Mesenchymal stem cell (in vitro differentiated cells and primary cell): ENCODE data around the gene APPBP2.
A peak's percentile ranks its signal among the peaks of the same experiment; 100 is the strongest.
"Not testable (repeated sequence)": the region's sequence is repeated elsewhere in the genome, so short reads cannot be mapped to it uniquely, and the experiment has no call there.

ENCODE experiments used
- DNase-seq: peaks from one replicate; pipeline ENCODE4 v3.0.0-alpha.2; 2013
- H2AFZ ChIP-seq: one replicate; pipeline ENCODE4 v1.6.1; 2013; ENCODE audit warnings: low read depth, mild to moderate bottlenecking, control low read depth, inconsistent platforms, low read length, moderate library complexity
- H2AK5ac ChIP-seq: 2 replicates; pipeline ENCODE4 v1.6.1; 2013; ENCODE audit warnings: low read length, moderate library complexity, mild to moderate bottlenecking, inconsistent platforms; ENCODE audit not compliant: severe bottlenecking
- H2BK120ac ChIP-seq: one replicate; pipeline ENCODE4 v1.6.1; 2013; ENCODE audit warnings: low read depth, mild to moderate bottlenecking, inconsistent platforms, low read length, moderate library complexity
- H2BK12ac ChIP-seq, 2 experiments: one replicate each; pipeline ENCODE4 v1.6.1; 2013; ENCODE audit warnings: inconsistent platforms in 2 of 2, low read length in 2 of 2, mild to moderate bottlenecking in 2 of 2, moderate library complexity in 2 of 2, control low read depth in 1 of 2
- H2BK15ac ChIP-seq: one replicate; pipeline ENCODE4 v1.6.1; 2013; ENCODE audit warnings: mild to moderate bottlenecking, low read depth, inconsistent platforms; ENCODE audit not compliant: poor library complexity, severe bottlenecking
- H2BK5ac ChIP-seq: 2 replicates; pipeline ENCODE4 v1.6.1; 2013; ENCODE audit warnings: low read depth, mild to moderate bottlenecking, low read length, control low read depth, inconsistent platforms; ENCODE audit not compliant: poor library complexity, severe bottlenecking
- H3K14ac ChIP-seq, 2 experiments: one replicate each; pipeline ENCODE4 v1.6.1; 2013; ENCODE audit warnings: inconsistent platforms in 2 of 2, low read length in 2 of 2, control low read depth in 1 of 2, mild to moderate bottlenecking in 1 of 2, moderate library complexity in 1 of 2
- H3K18ac ChIP-seq, 2 experiments: one replicate each; pipeline ENCODE4 v1.6.1; 2013; ENCODE audit warnings: inconsistent platforms in 2 of 2, low read length in 2 of 2, control low read depth in 1 of 2, low read depth in 1 of 2, mild to moderate bottlenecking in 1 of 2
- H3K23ac ChIP-seq, 2 experiments: one replicate each; pipeline ENCODE4 v1.6.1; 2013; ENCODE audit warnings: inconsistent platforms in 2 of 2, low read length in 2 of 2, mild to moderate bottlenecking in 2 of 2, moderate library complexity in 2 of 2, control low read depth in 1 of 2
- H3K27ac ChIP-seq: 2 replicates; pipeline ENCODE4 v1.5.1; 2013; ENCODE audit warnings: mild to moderate bottlenecking, moderate library complexity, low read length, control low read depth, inconsistent platforms; ENCODE audit not compliant: poor library complexity, severe bottlenecking
- H3K27me3 ChIP-seq, 2 experiments: 2 replicates each; pipeline versions ENCODE4 v1.6.1 to v1.7.0; 2013; ENCODE audit warnings: low read length in 2 of 2, mild to moderate bottlenecking in 2 of 2, moderate library complexity in 2 of 2, control low read depth in 1 of 2, inconsistent platforms in 1 of 2; ENCODE audit not compliant: control insufficient read depth in 1 of 2, insufficient read depth in 1 of 2
- H3K36me3 ChIP-seq, 2 experiments: 2 replicates each; pipeline versions ENCODE4 v1.6.1 to v1.7.0; 2013; ENCODE audit warnings: low read length in 2 of 2, control low read depth in 1 of 2, inconsistent platforms in 1 of 2, low read depth in 1 of 2, mild to moderate bottlenecking in 1 of 2; ENCODE audit not compliant: insufficient read depth in 2 of 2, control insufficient read depth in 1 of 2
- H3K4ac ChIP-seq, 2 experiments: one replicate each; pipeline ENCODE4 v1.6.1; 2013; ENCODE audit warnings: inconsistent platforms in 2 of 2, low read length in 2 of 2, mild to moderate bottlenecking in 2 of 2, moderate library complexity in 2 of 2, control low read depth in 1 of 2, low read depth in 1 of 2
- H3K4me1 ChIP-seq: 2 replicates; pipeline ENCODE4 v1.6.1; 2013; ENCODE audit warnings: low read depth, low read length, control low read depth; ENCODE audit not compliant: control insufficient read depth, insufficient read depth
- H3K4me2 ChIP-seq: 2 replicates; pipeline ENCODE4 v1.6.1; 2013; ENCODE audit warnings: low read length, mild to moderate bottlenecking, inconsistent platforms; ENCODE audit not compliant: poor library complexity, severe bottlenecking
- H3K4me3 ChIP-seq, 2 experiments: 2 replicates each; pipeline versions ENCODE4 v1.5.1 to v1.7.0; 2013; ENCODE audit warnings: low read length in 2 of 2, mild to moderate bottlenecking in 2 of 2, control low read depth in 1 of 2, low read depth in 1 of 2; ENCODE audit not compliant: insufficient read depth in 1 of 2
- H3K79me1 ChIP-seq: replicated peaks from 2 replicates; pipeline ENCODE4 v1.6.1; 2013; ENCODE audit warnings: mild to moderate bottlenecking, control low read depth, low read length, inconsistent platforms; ENCODE audit not compliant: poor library complexity, severe bottlenecking
- H3K9ac ChIP-seq: 2 replicates; pipeline ENCODE4 v1.7.0; 2013; ENCODE audit warnings: mild to moderate bottlenecking, low read length, moderate library complexity
- H3K9me3 ChIP-seq: 2 replicates; pipeline ENCODE4 v1.7.0; 2013; ENCODE audit warnings: mild to moderate bottlenecking, low read length; ENCODE audit not compliant: control insufficient read depth
- H4K8ac ChIP-seq: one replicate; pipeline ENCODE4 v1.6.1; 2013; ENCODE audit warnings: inconsistent platforms, mild to moderate bottlenecking, low read length, moderate library complexity
- H4K91ac ChIP-seq: one replicate; pipeline ENCODE4 v1.6.1; 2013; ENCODE audit warnings: mild to moderate bottlenecking, low read length, inconsistent platforms
- WGBS: methylation state at CpG from one replicate; pipeline ENCODE4 v1.1.7; 2013; ENCODE audit warnings: mixed read lengths; 5-methylcytosine and 5-hydroxymethylcytosine counted together

Gene APPBP2

GRCh38 chr17:60557805-60558204 is 31.8 kb upstream of the APPBP2 start:
- Histone ChIP-seq H3K4me1 (peaks cover 3% of the 10 kb centered on the region), H3K4me2 (no peak overlapping the region), H2AK5ac (no peak overlapping the region), H2BK120ac (no peak overlapping the region), H2BK12ac (no peak overlapping the region), H3K27ac (no peak overlapping the region), H3K4me3 (no peak overlapping the region), H3K18ac (no peak overlapping the region), H4K8ac (no peak overlapping the region), H3K9ac (no peak overlapping the region), H2BK5ac (no peak overlapping the region), H3K14ac (no peak overlapping the region), H3K79me1 (no peaks in the 10 kb centered on the region), H3K27me3 (no peaks in the 10 kb centered on the region), H3K4ac (no peak overlapping the region), H2AFZ (no peak overlapping the region), H3K36me3 (no peaks in the 10 kb centered on the region), H4K91ac (no peak overlapping the region), H3K23ac (no peak overlapping the region), H3K9me3 (peaks cover 9% of the 10 kb centered on the region), H2BK15ac (no peak overlapping the region)
- WGBS = 70% methylated on average over 1 of the region's 2 CpGs
- DNase-seq = no peak

- H2AK5ac ChIP-seq = no peak overlapping the region
- no peak overlapping the region for H3K4me3 ChIP-seq
- peaks cover 2% of the 10 kb centered on the region for H3K4me1 ChIP-seq
- H2BK120ac ChIP-seq = no peak overlapping the region
- H3K14ac ChIP-seq = no peak overlapping the region
- no peak overlapping the region for H3K9ac ChIP-seq
- no peaks in the 10 kb centered on the region for H3K27me3 ChIP-seq
- H4K8ac ChIP-seq = no peak overlapping the region
- no peaks in the 10 kb centered on the region for H3K79me1 ChIP-seq
- H2AFZ ChIP-seq = no peak overlapping the region
- H3K36me3 ChIP-seq = no peaks in the 10 kb centered on the region
- no peak for DNase-seq
- no peak overlapping the region for H2BK12ac ChIP-seq
- H3K9me3 ChIP-seq = peaks cover 9% of the 10 kb centered on the region
- H3K18ac ChIP-seq = no peak overlapping the region
- no peak overlapping the region for H3K27ac ChIP-seq
- no peak overlapping the region for H2BK5ac ChIP-seq
- H3K4me2 ChIP-seq = no peak overlapping the region
- no peak overlapping the region for H2BK15ac ChIP-seq
- H3K4ac ChIP-seq = no peak overlapping the region
- no peak overlapping the region for H4K91ac ChIP-seq
- H3K23ac ChIP-seq = no peak overlapping the region
- 87% methylated on average over 4 of the region's 4 CpGs for WGBS
These were observed 29.7 kb upstream of the APPBP2 start for GRCh38 chr17:60555786-60556185.

- no peak overlapping the region for H3K9ac ChIP-seq
- no peaks in the 10 kb centered on the region for H3K36me3 ChIP-seq
- H2BK120ac ChIP-seq = no peak overlapping the region
- peaks cover 2% of the 10 kb centered on the region for H3K4me1 ChIP-seq
- DNase-seq = peak; percentile 79
- H3K14ac ChIP-seq = no peak overlapping the region
- H3K9me3 ChIP-seq = peaks cover 9% of the 10 kb centered on the region
- no peak overlapping the region for H2BK15ac ChIP-seq
- H3K79me1 ChIP-seq = no peaks in the 10 kb centered on the region
- H3K4me3 ChIP-seq = no peak overlapping the region
- no peak overlapping the region for H4K91ac ChIP-seq
- no peaks in the 10 kb centered on the region for H3K27me3 ChIP-seq
- peak overlapping the region; percentile 35 for H3K27ac ChIP-seq
- no peak overlapping the region for H2AFZ ChIP-seq
- 70% methylated on average over 1 of the region's 2 CpGs for whole genome bisulfite sequencing
- no peak overlapping the region for H2BK5ac ChIP-seq
- no peak overlapping the region for H3K18ac ChIP-seq
- no peak overlapping the region for H2BK12ac ChIP-seq
- no peak overlapping the region for H3K4ac ChIP-seq
- H3K4me2 ChIP-seq = no peak overlapping the region
- no peak overlapping the region for H3K23ac ChIP-seq
- H4K8ac ChIP-seq = no peak overlapping the region
- no peak overlapping the region for H2AK5ac ChIP-seq
These were observed 28.3 kb upstream of the APPBP2 start for GRCh38 chr17:60554377-60554788.

- H3K9me3 ChIP-seq, H3K4me1 ChIP-seq, H2AK5ac ChIP-seq, H3K4me3 ChIP-seq, H3K27ac ChIP-seq, H3K36me3 ChIP-seq, H2AFZ ChIP-seq, H4K91ac ChIP-seq, H3K18ac ChIP-seq, DNase-seq, H2BK15ac ChIP-seq, H2BK12ac ChIP-seq, H4K8ac ChIP-seq, H3K9ac ChIP-seq, H3K4ac ChIP-seq, H3K14ac ChIP-seq, H3K79me1 ChIP-seq, H3K4me2 ChIP-seq, H3K23ac ChIP-seq, H2BK120ac ChIP-seq, H3K27me3 ChIP-seq, H2BK5ac ChIP-seq: not testable (repeated sequence)
- WGBS = 98% methylated on average over 5 of the region's 13 CpGs
These were observed 26.2 kb upstream of the APPBP2 start for GRCh38 chr17:60552255-60552654.
